HCT116 (cell line): ENCODE results near the gene PANK4.

Source experiments
- CBX3 ChIP-seq: IDR thresholded peaks from 2 replicates; pipeline ENCODE4 v1.6.1; 2012; ENCODE audit warnings: low read depth
- CEBPB ChIP-seq: IDR thresholded peaks from 2 replicates; pipeline ENCODE4 v1.6.1; 2012; ENCODE audit warnings: low read depth
- ELF1 ChIP-seq: IDR thresholded peaks from 2 replicates; pipeline ENCODE4 v1.6.1; 2012; ENCODE audit warnings: low read depth, borderline replicate concordance
- EZH2 ChIP-seq: fragments of 200-600 bp; sonication (generic); IDR thresholded peaks from 2 replicates; pipeline ENCODE4 v1.6.1; 2017; ENCODE audit warnings: antibody characterized with exemption, mixed run types
- EZH2phosphoT487 ChIP-seq: fragments of 200-600 bp; IDR thresholded peaks from 2 replicates; pipeline ENCODE4 v1.6.1; 2018; ENCODE audit warnings: antibody characterized with exemption, borderline replicate concordance
- POLR2A ChIP-seq: IDR thresholded peaks from 2 replicates; pipeline ENCODE4 v1.7.0; 2011; ENCODE audit warnings: borderline replicate concordance; ENCODE audit not compliant: insufficient read depth, insufficient read length; ENCODE audit errors: extremely low read depth
- POLR2AphosphoS5 ChIP-seq: IDR thresholded peaks from 2 replicates; pipeline ENCODE4 v1.6.1; 2011; ENCODE audit warnings: mild to moderate bottlenecking, low read depth, low read length, moderate library complexity
- RAD21 ChIP-seq: IDR thresholded peaks from 2 replicates; pipeline ENCODE4 v1.6.1; 2012; ENCODE audit warnings: low read depth, mild to moderate bottlenecking
- TF ChIP-seq, protein P1 (sequence below), 3 experiments: fragments of 200-600 bp in 1 of 3; sonication (generic) in 1 of 3; IDR thresholded peaks in 2 of 3; conservative IDR thresholded peaks in 1 of 3; 2 replicates each; pipeline ENCODE4 v1.5.1; 2012 to 2017; ENCODE audit warnings: low read depth in 2 of 3, low read length in 2 of 3, antibody characterized with exemption in 1 of 3, borderline replicate concordance in 1 of 3, control low read depth in 1 of 3, mild to moderate bottlenecking in 1 of 3, mixed read lengths in 1 of 3, mixed run types in 1 of 3, moderate library complexity in 1 of 3; ENCODE audit not compliant: insufficient read depth in 1 of 3
- TF ChIP-seq, protein P2 (sequence below): IDR thresholded peaks from 2 replicates; pipeline ENCODE4 v1.6.1; 2012

DNA sequence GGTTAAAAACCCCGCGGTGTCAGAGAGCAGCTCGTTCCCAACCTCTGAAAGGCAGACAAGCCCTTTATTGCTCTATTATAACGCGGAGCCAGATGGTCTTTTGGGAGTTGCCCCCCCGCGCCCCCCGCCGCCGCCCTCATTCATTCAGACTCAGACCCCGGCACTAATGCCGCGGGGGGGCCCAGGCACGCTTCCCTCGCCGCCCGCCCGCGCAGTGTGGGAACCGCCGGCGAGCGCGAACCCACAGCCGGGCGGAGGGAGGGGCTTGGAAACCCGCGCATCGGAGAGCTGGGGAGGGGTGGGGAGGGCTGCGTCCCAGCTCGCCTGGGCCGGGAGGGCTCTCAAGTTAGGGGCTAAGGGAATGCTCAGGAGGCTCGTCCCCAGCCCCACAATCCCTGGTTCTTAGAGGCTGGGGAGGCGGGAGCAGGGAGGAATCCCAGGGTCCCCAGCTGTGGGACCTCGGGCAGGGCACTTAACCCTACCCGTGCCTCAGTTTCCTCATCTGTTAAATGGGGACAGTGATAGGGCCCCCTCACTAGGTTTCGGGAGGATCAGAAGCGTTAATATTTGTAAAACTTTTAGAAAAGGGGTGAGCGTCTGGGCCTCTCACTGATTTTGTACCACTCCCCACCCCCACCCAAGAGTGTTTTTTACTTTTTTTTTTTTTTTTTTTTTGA is 14.6 kb upstream of the PANK4 start:
- TF ChIP-seq, protein P1, sequence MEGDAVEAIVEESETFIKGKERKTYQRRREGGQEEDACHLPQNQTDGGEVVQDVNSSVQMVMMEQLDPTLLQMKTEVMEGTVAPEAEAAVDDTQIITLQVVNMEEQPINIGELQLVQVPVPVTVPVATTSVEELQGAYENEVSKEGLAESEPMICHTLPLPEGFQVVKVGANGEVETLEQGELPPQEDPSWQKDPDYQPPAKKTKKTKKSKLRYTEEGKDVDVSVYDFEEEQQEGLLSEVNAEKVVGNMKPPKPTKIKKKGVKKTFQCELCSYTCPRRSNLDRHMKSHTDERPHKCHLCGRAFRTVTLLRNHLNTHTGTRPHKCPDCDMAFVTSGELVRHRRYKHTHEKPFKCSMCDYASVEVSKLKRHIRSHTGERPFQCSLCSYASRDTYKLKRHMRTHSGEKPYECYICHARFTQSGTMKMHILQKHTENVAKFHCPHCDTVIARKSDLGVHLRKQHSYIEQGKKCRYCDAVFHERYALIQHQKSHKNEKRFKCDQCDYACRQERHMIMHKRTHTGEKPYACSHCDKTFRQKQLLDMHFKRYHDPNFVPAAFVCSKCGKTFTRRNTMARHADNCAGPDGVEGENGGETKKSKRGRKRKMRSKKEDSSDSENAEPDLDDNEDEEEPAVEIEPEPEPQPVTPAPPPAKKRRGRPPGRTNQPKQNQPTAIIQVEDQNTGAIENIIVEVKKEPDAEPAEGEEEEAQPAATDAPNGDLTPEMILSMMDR (IDR thresholded peaks at IDR 0.05 in 2 of 3, conservative IDR thresholded peaks at IDR 0.05 in 1 of 3; ENCODE audit: borderline replicate concordance in 1 of 3, insufficient read depth in 1 of 3, low read depth in 2 of 3, low read length in 2 of 3), result no peak
- no peak for TF ChIP-seq EZH2
- no peak for TF ChIP-seq ELF1
- TF ChIP-seq POLR2A, result no peak
- TF ChIP-seq, protein P2, sequence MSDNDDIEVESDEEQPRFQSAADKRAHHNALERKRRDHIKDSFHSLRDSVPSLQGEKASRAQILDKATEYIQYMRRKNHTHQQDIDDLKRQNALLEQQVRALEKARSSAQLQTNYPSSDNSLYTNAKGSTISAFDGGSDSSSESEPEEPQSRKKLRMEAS, result no peak
- TF ChIP-seq RAD21, result no peak
- no peak for TF ChIP-seq CBX3
- no peak for TF ChIP-seq EZH2phosphoT487
- no peak for TF ChIP-seq CEBPB
- TF ChIP-seq POLR2AphosphoS5, result no peak
